Stimulated activated CD8-positive, alpha-beta memory T cell treated with anti-CD3 and anti-CD28 coated beads, Interleukin-15, amount 100 ng/mL, for 24 hours (primary cell): ENCODE results near the gene METRNL.
"Not testable (repeated sequence)": the region's sequence is repeated elsewhere in the genome, so short reads cannot be mapped to it uniquely, and the experiment has no call there.

Experiments used
- DNase-seq: peaks from one replicate; pipeline ENCODE4 v3.0.0-alpha.2; 2020; ENCODE audit warnings: low read depth

METRNL gene

GRCh38 chr17:83053021-83053681 lies 26.3 kb upstream of the METRNL start:
- DNase-seq: no peak

GRCh38 chr17:83053739-83054451 lies 25.5 kb upstream of the METRNL start:
- no peak for DNase-seq

DNA sequence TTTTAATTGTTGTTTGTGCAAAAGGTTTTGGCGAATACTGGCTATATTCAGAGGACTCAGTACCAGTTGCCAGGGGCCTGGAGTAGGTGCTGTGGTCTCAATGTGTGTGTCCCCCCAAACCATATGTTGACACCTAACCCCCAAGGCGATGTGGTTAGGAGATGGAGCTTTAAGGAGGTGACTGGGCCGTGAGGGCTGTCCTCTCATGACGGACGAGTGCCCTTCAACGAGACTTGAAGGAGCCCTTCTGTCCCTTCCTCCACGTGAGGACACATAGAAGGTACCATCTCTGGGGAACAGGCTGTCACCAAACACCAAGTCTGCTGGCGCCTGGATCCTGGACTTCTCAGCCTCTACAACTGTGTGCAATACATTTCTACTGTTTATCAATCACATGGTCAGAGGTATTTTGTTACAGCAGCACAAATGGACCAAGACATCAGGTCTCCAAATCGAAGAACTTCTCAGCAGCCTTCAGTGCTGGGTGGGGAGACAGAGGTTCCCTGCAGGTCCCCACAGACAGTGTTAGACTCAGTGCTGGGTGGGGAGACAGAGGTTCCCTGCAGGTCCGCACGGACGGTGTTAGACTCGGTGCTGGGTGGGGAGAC lies 24.8 kb upstream of the METRNL start:
- DNase-seq: no peak

GRCh38 chr17:83055176-83055575 lies 24.2 kb upstream of the METRNL start:
- not testable (repeated sequence) for DNase-seq

DNA sequence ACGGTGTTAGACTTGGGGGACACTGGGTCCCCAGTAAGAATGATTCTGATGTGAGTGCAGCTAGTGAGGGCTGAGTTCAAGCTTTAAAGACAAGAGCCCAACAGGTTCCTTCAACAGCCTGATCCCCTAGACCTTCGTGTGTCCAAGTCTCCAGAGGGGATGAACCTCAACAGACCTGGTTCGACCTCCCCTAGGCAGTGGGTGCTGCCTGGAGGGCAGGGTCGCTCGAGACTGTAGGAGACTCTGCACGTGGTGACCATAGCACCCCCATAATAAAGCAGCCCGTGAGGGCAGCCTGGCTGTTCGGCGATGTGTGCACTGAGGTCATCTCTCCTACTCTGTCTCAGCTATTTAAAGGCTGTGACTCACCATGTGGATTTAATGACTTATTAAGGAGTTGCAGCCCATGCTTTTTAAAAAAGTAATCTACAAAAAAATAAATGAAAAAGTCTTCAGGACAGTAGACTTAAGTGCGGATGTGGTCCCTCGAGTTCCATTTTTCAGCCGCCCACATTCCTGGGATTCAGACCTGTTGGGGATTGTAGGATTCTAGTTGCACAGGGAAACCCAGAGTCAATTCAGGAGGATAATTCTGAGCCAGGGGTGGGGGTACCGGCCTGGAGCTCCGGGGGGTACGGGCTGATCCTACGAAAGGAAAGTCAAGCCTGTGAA lies 23.4 kb upstream of the METRNL start:
- no peak for DNase-seq

GRCh38 chr17:83056583-83057396 lies 22.6 kb upstream of the METRNL start:
- no peak for DNase-seq

GRCh38 chr17:83057397-83057761 lies 22.0 kb upstream of the METRNL start:
- no peak for DNase-seq

DNA sequence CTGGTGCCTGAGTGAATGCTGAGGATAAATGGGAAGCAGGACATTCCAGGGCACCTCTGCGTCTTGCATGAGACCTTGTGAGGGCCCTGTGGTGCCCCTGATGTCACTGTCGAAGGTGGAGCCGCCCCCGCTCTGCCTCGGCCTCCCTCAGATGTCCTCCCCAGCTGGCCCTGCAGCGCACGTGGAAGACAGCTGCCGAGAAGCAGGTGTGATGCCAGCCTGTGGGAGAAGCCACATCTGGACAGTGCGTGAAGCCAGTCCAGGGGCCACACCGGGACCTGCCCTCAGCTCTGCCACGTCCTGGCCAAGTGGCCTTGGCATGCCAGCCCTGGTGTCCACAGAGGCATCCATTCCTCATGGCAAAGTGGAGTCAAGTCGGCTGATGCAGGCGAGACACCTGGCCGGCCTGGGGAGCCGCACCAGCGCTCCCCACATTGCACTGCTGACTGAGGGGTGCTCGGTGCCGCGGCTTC lies 21.6 kb upstream of the METRNL start:
- DNase-seq: no peak

GRCh38 chr17:83058266-83058798 lies 21.1 kb upstream of the METRNL start:
- DNase-seq: no peak

- no peak for DNase-seq
Observed at GRCh38 chr17:83061586-83061985, 17.8 kb upstream of the METRNL start.

GRCh38 chr17:83062011-83062817 lies 17.2 kb upstream of the METRNL start:
- DNase-seq: no peak

GRCh38 chr17:83062818-83063671 lies 16.4 kb upstream of the METRNL start:
- no peak for DNase-seq

- no peak for DNase-seq
Observed at GRCh38 chr17:83064021-83064731, 15.2 kb upstream of the METRNL start.

DNA sequence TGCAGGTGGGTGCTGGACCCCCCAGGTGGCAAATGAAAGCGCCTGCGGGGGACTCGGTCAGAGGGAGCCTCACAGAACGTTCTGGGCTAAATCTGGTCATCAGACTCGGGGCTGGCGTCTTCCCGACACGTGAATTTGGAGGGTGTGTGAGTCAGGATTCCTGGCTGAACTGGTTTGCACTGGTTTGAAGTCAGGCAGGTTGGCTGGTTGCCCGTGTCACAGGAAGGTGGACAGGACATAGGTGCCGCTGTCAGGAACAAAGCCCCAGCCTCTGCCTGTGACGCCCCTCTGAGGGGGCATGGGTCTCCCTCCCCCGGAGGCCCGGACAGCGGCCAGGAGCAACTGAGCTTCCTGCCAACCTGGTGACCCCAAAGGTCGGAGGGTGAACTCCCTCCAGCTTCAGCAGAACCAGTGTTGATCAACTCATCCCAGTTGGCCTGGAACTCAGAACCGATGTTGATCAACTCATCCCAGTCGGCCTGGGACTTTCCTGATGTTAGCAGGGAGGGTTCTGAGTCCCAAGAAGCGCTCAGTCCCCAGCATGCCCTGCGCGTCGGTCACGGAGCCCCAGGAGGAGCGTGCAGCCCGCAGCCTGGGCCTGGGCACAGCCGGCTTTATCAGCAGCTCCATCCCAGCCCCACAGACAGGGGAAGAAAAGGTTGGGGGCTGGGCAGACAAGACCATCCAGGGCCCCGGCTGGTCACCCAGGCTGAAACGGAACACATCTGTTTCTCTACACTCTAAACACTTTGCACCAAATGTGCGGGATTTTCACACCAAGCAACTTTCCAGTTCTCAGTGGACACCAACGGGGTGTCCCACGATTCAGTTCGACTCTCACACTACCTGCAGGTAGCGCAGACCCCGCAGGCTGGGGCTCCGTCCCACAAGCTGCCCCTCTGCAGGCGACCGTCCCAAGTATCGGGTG lies 14.4 kb upstream of the METRNL start:
- DNase-seq: no peak

DNA sequence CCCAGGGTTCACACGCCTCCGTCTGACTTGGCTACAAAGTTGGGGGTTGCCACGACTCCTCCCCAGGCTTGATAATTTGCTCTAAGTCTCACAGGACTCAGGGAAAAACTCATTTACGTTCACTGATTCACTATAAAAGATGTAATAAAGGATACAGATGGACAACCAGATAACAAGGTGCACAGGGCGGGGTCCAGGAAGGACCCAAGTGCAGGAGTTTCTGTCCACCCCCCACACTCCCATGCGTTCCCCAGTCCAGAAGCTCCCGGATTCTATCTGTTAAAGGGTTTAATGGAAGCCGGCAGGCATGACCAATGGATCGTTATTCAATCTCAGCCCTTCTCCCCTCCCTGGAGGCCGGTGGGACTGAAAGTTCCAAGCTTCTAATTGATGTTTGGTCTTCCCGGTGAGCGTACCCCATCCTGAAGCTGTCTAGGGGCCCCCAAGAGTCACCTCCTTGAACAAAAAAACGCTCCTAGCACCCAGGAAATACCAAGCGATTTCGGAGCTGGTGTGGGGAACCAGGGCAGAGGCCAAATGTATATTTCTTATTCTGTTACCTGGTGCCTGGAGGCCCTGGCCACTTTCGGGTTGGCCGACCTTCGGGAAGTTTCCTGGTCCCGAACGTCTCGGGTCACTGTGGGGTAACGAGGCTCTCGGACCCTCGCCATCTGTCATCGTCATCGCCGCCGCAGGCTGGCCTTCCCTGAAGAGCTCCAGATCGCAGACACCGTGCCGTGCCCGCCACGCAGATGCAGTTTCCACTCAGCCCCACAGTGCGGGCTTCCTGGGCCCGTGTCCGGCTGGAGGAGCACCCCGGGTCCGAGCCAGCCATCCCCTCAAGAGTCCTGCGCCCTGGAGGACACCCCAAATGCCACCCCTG lies 13.5 kb upstream of the METRNL start:
- DNase-seq: no peak

GRCh38 chr17:83066543-83066890 lies 12.9 kb upstream of the METRNL start:
- not testable (repeated sequence) for DNase-seq

- DNase-seq: no peak
Observed at GRCh38 chr17:83067071-83067717, 12.2 kb upstream of the METRNL start.
